ENCODE data around the gene R3HDM4.
"Not testable (repeated sequence)": the region's sequence is repeated elsewhere in the genome, so short reads cannot be mapped to it uniquely, and the experiment has no call there.

R3HDM4 gene

GRCh38 chr19:884420-885211, 28.4 kb downstream of the R3HDM4 start:
- no peak for DNase-seq (ENCODE audit: low read depth)
- H3K4me3 ChIP-seq (ENCODE audit: low read length): no peak overlapping the region
- TF ChIP-seq CTCF (conservative IDR thresholded peaks at IDR 0.05; ENCODE audit: low read depth, low read length): no peak

GRCh38 chr19:883661-884211, 29.3 kb downstream of the R3HDM4 start:
- no peak for DNase-seq (ENCODE audit: low read depth)
- TF ChIP-seq CTCF (conservative IDR thresholded peaks at IDR 0.05; ENCODE audit: low read depth, low read length): no peak
- no peak overlapping the region for H3K4me3 ChIP-seq (ENCODE audit: low read length)

- TF ChIP-seq CTCF (conservative IDR thresholded peaks at IDR 0.05; ENCODE audit: low read depth, low read length): no peak
- DNase-seq (ENCODE audit: low read depth): no peak
- no peak overlapping the region for H3K4me3 ChIP-seq (ENCODE audit: low read length)
Measured at GRCh38 chr19:882871-883497, 30.0 kb downstream of the R3HDM4 start.

GRCh38 chr19:881385-882071, 31.5 kb downstream of the R3HDM4 start:
- H3K4me3 ChIP-seq (ENCODE audit: low read length): no peak overlapping the region
- TF ChIP-seq CTCF (conservative IDR thresholded peaks at IDR 0.05; ENCODE audit: low read depth, low read length): no peak
- no peak for DNase-seq (ENCODE audit: low read depth)

- TF ChIP-seq CTCF (conservative IDR thresholded peaks at IDR 0.05; ENCODE audit: low read depth, low read length): no peak
- no peak overlapping the region for H3K4me3 ChIP-seq (ENCODE audit: low read length)
- no peak for DNase-seq (ENCODE audit: low read depth)
Measured at GRCh38 chr19:879711-880438, 33.1 kb downstream of the R3HDM4 start.

DNA sequence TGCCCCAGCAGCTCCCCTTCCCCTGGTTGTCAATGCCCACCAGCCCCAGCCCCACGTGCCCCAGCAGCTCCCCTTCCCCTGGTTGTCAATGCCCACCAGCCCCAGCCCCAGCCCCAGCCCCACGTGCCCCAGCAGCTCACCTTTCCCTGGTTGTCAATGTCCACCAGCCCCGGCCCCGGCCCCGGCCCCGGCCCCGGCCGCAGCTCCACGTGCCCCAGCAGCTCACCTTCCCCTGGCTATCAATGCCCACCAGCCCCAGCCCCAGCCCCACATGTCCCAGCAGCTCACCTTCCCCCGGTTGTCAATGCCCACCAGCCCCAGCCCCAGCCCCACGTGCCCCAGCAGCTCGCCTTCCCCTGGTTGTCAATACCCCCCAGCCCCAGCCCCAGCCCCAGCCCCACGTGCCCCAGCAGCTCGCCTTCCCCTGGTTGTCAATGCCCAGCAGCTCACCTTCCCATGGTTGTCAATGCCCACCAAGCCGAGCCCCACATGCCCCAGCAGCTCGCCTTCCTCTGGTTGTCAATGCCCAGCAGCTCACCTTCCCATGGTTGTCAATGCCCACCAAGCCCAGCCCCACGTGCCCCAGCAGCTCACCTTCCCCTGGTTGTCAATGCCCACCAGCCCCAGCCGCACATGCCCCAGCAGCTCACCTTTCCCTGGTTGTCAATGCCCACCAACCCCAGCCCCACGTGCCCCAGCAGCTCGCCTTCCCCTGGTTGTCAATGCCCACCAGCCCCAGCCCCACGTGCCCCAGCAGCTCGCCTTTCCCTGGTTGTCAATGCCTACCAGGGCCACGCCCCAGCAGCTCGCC, 34.1 kb downstream of the R3HDM4 start:
- H3K4me3 ChIP-seq (ENCODE audit: low read length): not testable (repeated sequence)

GRCh38 chr19:877992-878660, 34.9 kb downstream of the R3HDM4 start:
- not testable (repeated sequence) for DNase-seq (ENCODE audit: low read depth)

More for the DNA sequence above, 34.1 kb downstream of the R3HDM4 start:
- DNase-seq (ENCODE audit: low read depth): not testable (repeated sequence)

More at GRCh38 chr19:877992-878660, 34.9 kb downstream of the R3HDM4 start:
- not testable (repeated sequence) for H3K4me3 ChIP-seq (ENCODE audit: low read length)

Data from retinal pigment epithelial cell (primary cell).